GM08714 (cell line): ENCODE results near the gene FLNB.
"Not testable (repeated sequence)": the region's sequence is repeated elsewhere in the genome, so short reads cannot be mapped to it uniquely, and the experiment has no call there.

ENCODE experiments used
- H3K4me3 ChIP-seq: fragments of 200-500 bp; sonication (Bioruptor generic); 2 replicates; pipeline ENCODE4 v1.5.1; 2014; ENCODE audit warnings: mild to moderate bottlenecking, low read length, inconsistent platforms
- ZNF274 ChIP-seq: IDR thresholded peaks from 2 replicates; pipeline ENCODE4 v1.6.1; 2012; ENCODE audit warnings: mild to moderate bottlenecking, low read depth, low read length

The FLNB gene

GRCh38 chr3:58039601-58040000 lies 31.4 kb downstream of the FLNB start:
- TF ChIP-seq ZNF274: no peak
- no peak overlapping the region for H3K4me3 ChIP-seq

- no peak for TF ChIP-seq ZNF274
- H3K4me3 ChIP-seq: no peak overlapping the region
Measured at GRCh38 chr3:58041182-58041825, 33.1 kb downstream of the FLNB start.

GRCh38 chr3:58041826-58042324 lies 33.7 kb downstream of the FLNB start:
- H3K4me3 ChIP-seq: no peak overlapping the region; the same call in 1 of the 2 replicates
- no peak for TF ChIP-seq ZNF274

DNA sequence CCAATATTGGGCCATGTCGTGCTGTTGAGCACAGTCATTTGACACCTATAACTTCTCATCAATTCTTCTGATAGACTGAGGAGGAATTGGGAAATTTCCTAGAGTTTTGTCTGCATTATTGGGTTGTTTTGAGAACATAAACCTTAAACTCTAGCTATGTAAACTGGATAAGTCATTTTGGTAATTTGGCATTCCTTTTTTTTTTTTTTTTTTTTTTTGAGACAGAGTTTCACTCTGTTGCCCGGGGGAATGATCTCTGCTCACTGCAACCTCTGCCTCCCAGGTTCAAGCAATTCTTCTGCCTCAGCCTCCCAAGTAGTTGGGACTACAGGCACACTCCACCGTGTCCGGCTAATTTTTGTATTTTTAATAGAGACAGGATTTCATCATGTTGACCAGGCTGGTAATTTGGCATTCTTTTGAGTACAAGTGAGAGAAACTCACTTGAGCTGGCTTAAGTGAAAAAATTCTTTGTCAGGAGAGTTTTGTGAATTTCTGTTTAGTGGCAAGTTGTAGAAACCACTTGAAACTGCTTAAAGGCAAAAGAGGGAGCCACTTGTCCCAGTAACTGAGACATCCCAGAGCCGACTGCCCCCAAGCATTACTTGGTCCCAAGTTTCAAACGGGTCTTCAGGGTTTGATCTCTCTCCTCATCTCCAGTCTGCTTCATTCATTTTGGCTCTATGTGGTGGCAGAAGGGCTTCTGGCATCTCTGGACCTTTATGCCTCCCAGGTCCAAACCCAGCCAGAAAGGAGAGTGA lies 34.9 kb downstream of the FLNB start:
- H3K4me3 ChIP-seq: no peak overlapping the region
- TF ChIP-seq ZNF274: no peak

- no peak overlapping the region for H3K4me3 ChIP-seq
- TF ChIP-seq ZNF274: no peak
Measured at GRCh38 chr3:58043933-58044332, 35.7 kb downstream of the FLNB start.

DNA sequence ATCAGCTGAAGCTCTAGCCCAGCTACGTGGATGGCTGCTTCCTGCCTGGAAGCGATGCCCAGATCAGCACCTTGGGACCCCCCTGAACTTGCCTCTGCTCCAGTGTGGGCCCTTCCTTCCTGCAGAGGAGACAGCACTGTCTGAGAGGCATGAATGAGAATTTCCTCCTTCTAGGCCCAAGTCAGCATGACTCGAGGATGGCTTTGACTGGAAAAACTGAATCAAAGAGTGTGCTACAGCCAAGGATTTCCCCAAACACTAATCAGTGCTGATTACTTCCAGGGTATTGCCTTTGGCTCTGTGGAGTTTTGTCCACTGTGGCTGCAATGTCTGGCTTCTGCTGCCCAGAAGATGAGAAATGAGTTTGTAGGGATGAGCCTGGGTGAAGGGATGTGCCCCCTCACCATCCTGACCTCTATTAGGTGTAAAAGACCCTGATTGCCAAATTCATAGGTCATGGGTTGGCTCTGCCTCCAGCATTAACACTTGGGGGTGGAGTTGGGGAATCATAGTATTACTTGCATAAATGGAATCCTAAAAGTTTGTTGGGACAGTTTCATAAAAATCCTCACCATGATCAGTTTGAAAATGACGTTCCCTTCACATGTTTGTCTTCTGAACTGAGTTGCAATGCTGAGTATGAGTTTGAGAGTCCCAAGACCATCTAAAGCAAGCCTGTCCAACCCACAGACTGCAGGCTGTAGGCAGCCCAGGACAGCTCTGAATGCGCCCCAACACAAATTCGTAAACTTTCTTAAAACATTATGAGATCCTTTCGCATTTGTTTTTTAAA lies 36.7 kb downstream of the FLNB start:
- no peak overlapping the region for H3K4me3 ChIP-seq
- no peak for TF ChIP-seq ZNF274

GRCh38 chr3:58047826-58048225 lies 39.6 kb downstream of the FLNB start:
- H3K4me3 ChIP-seq: no peak overlapping the region
- no peak for TF ChIP-seq ZNF274

DNA sequence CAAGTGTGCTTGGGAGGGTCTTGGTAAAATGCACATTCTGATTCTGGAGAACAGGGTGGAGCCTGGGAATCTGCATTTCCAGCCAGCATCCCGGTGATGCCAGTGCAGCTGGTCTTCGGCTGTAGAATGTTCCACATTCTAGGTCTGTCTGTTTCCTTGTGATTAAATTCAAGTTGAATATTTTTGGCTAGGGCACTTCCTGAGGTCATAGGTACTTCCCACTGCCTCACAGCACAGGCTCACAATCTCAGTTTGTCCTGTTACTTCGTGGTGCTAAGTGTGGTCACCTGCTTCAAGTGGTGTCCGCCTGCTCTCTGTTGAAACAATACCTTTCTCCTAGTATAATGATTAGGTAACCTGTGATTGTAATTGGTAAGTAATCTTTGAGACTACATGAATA lies 40.1 kb downstream of the FLNB start:
- H3K4me3 ChIP-seq: no peak overlapping the region
- TF ChIP-seq ZNF274: no peak

GRCh38 chr3:58049143-58049785 lies 41.0 kb downstream of the FLNB start:
- H3K4me3 ChIP-seq: no peak overlapping the region
- no peak for TF ChIP-seq ZNF274

DNA sequence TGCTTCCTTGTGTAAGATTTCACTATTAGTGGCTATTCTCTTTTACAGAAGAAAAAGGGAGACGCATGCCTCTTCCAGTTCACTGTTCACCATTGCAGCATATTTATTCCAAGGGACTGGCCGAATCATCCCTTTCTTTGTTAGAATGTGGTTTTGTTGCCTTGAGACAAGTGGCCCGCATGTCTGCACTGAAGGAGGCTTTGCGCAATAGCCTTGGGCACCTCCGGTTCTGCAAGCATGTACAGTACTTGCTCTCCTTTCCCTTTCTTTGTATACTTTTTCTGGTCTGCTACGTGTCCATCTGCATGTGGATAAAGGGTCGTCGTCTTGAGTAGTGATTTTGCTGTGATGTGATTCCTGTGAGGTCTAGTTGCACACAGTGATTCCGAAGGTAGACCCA lies 43.0 kb downstream of the FLNB start:
- no peak overlapping the region for H3K4me3 ChIP-seq

GRCh38 chr3:58051658-58052261 lies 43.5 kb downstream of the FLNB start:
- H3K4me3 ChIP-seq: not testable (repeated sequence)

More for the DNA sequence above, 43.0 kb downstream of the FLNB start:
- TF ChIP-seq ZNF274: no peak

DNA sequence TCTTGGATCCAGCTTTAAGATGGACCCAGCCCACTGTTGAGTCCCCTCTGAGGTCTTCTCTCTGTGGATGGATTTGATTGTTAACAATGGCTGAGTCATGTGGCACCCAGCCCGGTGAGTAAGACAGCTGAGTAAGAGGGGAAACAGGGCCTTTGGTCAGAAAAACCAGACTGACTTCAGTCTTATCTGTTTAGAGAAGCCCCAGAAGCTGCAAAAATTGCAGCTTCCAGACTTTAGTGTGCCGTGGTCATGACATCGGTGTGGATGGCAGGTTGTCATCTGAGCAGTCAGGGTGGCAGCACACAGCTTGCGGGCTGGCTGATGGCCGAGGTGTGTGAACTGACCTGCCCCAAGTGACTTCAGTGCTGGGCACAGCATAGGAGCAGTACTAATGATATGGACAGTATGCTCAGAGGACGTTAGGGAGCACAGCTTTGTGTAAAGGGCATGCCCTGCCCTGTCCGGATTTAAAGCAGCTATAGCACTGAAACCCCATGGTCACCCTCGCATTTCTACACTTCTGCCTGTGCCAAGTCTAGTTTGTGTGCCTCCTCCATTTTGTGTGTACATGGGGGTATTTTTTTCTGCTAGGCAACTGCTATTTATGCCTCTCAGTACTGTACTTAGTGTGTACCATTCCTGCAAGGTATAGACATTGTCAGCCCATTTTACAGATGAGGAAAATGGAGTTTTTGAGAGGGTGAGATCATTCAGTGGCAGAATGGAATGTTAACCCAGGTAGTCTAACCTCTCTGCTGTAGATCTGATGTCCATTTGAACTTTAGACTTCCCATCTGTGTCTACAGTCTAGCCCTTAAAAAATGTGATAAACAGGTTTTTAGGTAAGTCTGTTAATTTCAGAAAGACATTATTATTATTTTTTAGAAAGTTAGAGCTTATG lies 44.4 kb downstream of the FLNB start:
- no peak for TF ChIP-seq ZNF274
- H3K4me3 ChIP-seq: no peak overlapping the region

GRCh38 chr3:58054652-58055051 lies 46.4 kb downstream of the FLNB start:
- TF ChIP-seq ZNF274: no peak

More at GRCh38 chr3:58054652-58055051, 46.4 kb downstream of the FLNB start:
- no peak overlapping the region for H3K4me3 ChIP-seq
